Umbilical cord (tissue), 2 donors: Measurements from ENCODE around the gene CTAGE8. TPM values are rescaled to one million over a fixed set of nuclear protein-coding genes. Genes with fewer than 3 reads are reported as not detected.
"Not testable (repeated sequence)": the region's sequence is repeated elsewhere in the genome, so short reads cannot be mapped to it uniquely, and the experiment has no call there.

Experiments
- DNase-seq: peaks from one replicate; pipeline ENCODE4 v3.0.0-alpha.2; 2015; ENCODE audit warnings: low spot score
- total RNA-seq: library from RNA; depleted of rRNA; stranded (reverse); fragments of >200 nt; gene quantifications from one replicate; pipeline ENCODE4 v1.2.3, GENCODE V29; 2014; ENCODE audit warnings: low replicate concordance; ENCODE audit not compliant: insufficient read depth

Gene CTAGE8
- total RNA-seq, 1 donor from 2014 or later: 17.1 TPM

GRCh38 chr7:144255471-144255897, 13.6 kb downstream of the CTAGE8 start:
- no peak for DNase-seq

DNA sequence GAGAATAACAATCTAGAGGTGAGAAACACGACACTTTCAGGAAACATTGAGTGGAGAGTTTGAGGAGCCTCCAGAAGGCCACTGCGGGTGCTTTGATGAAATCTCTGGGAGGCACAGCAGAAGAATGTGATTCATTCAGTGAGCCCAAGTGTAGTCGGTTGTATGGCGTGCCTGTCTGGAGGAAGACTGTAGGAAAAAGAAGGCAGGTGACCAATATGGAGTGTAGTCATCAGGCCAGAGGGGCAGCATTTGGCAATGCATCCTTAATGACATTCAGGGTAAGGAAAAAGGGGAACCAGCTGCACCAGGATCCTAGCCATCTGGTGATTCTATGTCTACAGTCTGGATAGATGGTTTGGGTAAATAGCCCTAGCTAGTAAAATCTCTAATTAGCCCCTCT, 16.8 kb downstream of the CTAGE8 start:
- not testable (repeated sequence) for DNase-seq

DNA sequence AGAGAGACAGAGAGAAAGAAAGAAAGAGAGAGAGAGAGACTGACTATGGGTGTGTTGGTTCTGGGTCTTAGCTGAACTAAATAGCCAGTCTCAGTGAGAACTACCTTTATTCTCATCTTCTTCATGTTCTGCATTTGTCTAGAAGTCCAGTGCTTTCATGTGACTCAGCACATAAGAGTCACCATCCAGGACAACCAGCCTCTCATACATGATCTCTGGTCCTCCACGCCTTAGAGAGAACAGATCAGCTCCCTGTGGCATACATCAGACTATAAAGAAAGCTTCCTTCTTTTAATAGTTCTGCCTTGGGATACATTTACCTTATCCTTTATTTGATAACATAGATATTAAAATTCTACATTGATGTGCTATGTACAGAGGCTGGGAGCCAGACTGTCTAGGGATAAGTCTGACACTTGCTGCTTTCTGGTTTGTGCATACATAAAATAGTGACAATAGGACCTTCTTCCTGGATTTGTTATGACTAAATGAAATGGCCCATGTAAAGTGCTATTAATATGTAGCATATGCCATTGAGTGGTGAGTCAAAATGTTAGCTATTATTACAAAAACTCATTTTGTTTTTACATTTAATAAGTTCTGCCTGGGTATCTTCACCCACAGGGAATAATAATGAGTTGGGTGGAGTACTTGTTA, 21.3 kb downstream of the CTAGE8 start:
- DNase-seq: not testable (repeated sequence)

- DNase-seq: not testable (repeated sequence)
Measured at GRCh38 chr7:144246967-144247366, 22.1 kb downstream of the CTAGE8 start.

DNA sequence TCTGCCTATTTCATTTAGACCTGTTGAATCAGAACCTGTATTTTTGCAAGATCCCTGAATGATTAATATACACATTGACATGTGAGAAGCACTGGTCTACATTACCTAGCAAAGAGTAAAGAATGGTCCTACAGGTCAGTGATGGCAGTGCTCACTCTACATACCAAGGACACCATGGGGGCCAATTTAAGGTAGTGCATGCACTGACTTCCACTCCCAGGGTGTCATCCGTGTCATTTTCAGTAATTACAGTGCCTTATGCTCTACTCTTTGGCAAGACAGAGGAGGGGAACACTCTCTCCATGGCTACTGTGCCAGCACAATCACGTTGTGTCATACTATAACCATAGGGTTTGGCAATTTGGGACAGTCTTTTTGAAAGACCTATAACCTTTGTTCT, 23.7 kb downstream of the CTAGE8 start:
- not testable (repeated sequence) for DNase-seq

GRCh38 chr7:144239365-144239764, 29.7 kb downstream of the CTAGE8 start, which contains the start of gene OR2A42:
Gene OR2A42, minus strand, starts transcription at chr7:144239605. Its CDS starts 6,762 bp downstream, at chr7:144232843.
- DNase-seq: not testable (repeated sequence)

GRCh38 chr7:144238530-144239082, 30.5 kb downstream of the CTAGE8 start:
- not testable (repeated sequence) for DNase-seq

DNA sequence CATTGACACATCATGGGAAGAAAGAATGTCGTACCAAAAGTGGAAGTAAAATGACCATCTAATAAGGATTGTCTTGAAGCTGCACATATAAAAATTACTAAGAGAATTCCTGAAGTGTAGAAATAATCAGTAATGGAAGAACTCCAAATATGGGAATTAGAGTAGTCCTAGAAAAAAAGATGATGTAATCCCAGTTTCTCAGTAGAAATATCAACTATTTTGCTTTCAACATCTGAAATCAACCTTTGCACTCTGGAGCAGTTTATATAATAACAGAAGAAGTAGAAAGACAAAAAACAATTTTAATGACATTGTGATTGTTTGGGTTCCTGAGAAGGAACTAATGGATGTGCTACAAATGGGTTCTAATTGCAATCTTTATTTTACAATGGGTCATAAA, 36.0 kb downstream of the CTAGE8 start:
- DNase-seq: not testable (repeated sequence)

- not testable (repeated sequence) for DNase-seq
Measured at GRCh38 chr7:144231027-144231426, 38.1 kb downstream of the CTAGE8 start.

GRCh38 chr7:144228810-144229209, 40.3 kb downstream of the CTAGE8 start:
- DNase-seq: not testable (repeated sequence)

GRCh38 chr7:144226866-144227265, 42.2 kb downstream of the CTAGE8 start:
- DNase-seq: not testable (repeated sequence)

DNA sequence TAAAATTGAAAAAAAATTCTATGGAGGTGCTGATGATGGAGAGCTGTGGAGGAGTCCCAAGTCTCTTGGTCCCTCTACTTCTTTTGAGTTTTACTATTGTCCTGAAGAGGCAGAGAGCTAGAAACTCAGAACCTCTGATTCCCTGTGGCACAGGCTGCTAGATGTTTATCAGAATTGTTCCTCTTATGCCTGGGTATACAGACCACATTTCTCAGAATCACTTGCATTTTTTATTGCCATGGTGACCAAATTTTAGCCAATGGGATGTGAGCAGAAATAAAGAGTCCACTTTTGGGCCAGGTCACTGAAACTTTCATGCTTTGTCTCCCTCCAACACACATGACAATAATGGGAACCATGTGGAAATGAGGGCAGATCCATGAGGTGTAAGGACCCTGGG, 45.4 kb downstream of the CTAGE8 start:
- DNase-seq: not testable (repeated sequence)

DNA sequence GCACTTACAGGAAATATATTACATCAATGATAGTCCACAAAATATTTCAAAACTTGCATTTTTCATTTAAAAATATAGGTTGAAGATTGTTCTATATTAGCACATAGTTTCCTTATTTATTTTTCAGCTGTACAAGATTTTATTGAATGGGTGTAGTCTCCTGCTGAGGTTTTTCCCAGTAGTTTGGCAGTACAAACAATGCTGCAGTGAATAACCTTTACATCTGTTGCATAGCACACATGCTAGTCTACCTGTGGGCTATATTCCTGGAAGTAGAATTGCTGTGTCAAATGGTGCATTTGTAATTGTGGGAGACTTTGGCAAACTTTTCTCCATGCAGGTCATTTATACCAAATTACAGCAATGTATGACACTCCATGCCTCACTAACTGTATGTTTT, 48.6 kb downstream of the CTAGE8 start:
- DNase-seq: not testable (repeated sequence)

DNA sequence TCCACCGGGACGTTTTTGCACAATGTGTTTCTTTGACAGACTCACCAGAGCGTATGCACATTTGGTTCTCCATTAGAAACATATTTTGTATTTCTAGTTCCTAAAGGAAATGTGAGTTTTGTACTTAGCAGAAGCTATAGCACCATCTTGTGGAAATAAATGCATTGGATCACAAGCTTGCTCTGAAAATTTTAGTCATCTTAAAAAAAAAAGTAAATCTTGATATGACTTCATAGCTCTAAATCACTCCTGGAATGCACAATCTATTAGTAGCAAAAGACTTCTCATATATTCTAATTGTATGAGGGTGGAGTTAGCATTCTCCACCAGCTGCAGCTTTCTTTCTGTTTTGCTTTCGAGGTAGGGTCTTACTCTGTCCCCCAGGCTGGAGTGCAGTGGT, 49.9 kb downstream of the CTAGE8 start:
- not testable (repeated sequence) for DNase-seq

GRCh38 chr7:144218581-144218980, 50.5 kb downstream of the CTAGE8 start:
- DNase-seq: not testable (repeated sequence)

DNA sequence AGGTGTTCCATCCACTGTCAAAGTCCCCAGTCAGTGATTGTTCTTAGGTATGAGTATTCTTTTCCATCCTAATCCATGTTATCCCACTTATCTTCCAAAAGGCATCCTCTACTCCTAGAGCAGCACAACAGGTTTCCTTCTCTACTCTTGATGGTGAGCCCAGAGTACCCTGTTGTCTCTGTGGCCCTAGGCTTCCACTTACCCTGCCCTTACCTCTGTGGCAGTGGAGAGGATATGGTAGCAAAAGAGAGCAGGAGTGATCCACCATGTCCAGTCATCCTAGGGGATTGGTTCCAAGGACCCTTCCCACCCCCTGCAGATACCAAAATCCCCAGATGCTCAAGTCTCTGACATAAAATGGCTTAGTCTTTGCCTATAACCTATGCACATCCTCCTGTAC, 51.9 kb downstream of the CTAGE8 start:
- DNase-seq: not testable (repeated sequence)

Other genes with a start within 250 kb of the CTAGE8 start
- gene OR2A5, start 220.3 kb downstream of the CTAGE8 start, total RNA-seq: 3.6 TPM
- gene OR2A25, start 199.5 kb downstream of the CTAGE8 start, total RNA-seq: 7.9 TPM
- gene OR2A12, start 183.0 kb downstream of the CTAGE8 start, total RNA-seq: 6.5 TPM
- gene OR2A2, start 159.7 kb downstream of the CTAGE8 start, total RNA-seq: not detected
- gene OR2A14, start 146.1 kb downstream of the CTAGE8 start, total RNA-seq: 3.4 TPM
- gene CTAGE4, start 85.8 kb downstream of the CTAGE8 start, total RNA-seq: 17.8 TPM
- 1.9 TPM for gene ARHGEF35, start 73.5 kb downstream of the CTAGE8 start, total RNA-seq
- gene OR2A42, start 29.7 kb downstream of the CTAGE8 start, total RNA-seq: 0.48 TPM
- not detected for gene OR2A7, start 4.5 kb downstream of the CTAGE8 start, total RNA-seq
- gene OR2A1, start 43.1 kb upstream of the CTAGE8 start, total RNA-seq: 6.3 TPM
- 5.3 TPM for gene ARHGEF5, start 86.1 kb upstream of the CTAGE8 start, total RNA-seq
- not detected for gene NOBOX, start 134.4 kb upstream of the CTAGE8 start, total RNA-seq